ENCODE results near the gene DNMT3L.
"Not testable (repeated sequence)": the region's sequence is repeated elsewhere in the genome, so short reads cannot be mapped to it uniquely, and the experiment has no call there.

DNMT3L gene

GRCh38 chr21:44241281-44241680 lies 20.4 kb downstream of the DNMT3L start:
- DNase-seq: not testable (repeated sequence)

- not testable (repeated sequence) for DNase-seq
These were observed 20.9 kb downstream of the DNMT3L start, which contains the start of gene ICOSLG for GRCh38 chr21:44240842-44241241. Gene ICOSLG (minus strand): TSS chr21:44240943. CDS start chr21:44240817, 126 bp downstream.

DNA sequence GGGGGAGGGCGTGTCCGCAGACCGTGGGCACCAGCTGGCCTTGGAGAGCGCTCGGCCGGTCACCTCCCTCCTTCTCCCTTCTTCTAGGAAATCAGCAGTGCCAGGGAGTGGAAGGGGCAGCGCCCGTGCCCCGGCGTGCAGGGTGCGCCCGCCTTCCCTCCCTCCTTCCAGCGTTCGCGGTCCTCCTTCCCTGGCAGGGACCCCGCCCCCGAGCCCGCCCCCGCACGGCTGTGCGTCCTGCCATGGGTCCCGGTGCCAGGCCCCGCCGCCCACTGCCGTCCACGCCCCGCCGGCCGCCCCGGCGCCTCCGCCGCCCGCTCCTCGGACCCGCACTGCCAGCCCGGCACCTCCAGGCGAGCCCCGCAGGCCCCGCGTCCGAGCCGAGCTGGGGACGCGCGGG lies 21.3 kb downstream of the DNMT3L start:
- not testable (repeated sequence) for DNase-seq

DNA sequence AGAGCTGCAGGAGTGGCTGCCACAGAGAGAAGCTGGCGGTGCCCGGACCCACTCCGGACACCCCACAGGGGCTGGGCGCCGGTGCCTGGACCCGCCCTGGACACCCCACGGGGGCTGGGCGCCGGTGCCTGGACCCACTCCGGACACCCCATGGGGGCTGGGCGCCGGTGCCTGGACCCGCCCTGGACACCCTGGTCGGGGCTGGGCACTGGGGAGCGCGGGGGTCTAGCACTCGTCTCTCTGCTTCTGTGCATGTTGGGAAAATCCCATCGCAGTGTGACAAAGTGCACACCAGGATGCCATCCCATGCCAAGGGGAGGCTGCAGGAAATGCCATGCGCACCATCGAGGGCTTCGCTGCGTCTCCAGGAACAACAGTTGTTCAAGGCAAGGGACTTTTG lies 32.1 kb downstream of the DNMT3L start:
- not testable (repeated sequence) for DNase-seq

- DNase-seq: not testable (repeated sequence)
These were observed 33.6 kb downstream of the DNMT3L start for GRCh38 chr21:44228109-44228508.

GRCh38 chr21:44227614-44228013 lies 34.1 kb downstream of the DNMT3L start:
- DNase-seq: not testable (repeated sequence)

DNA sequence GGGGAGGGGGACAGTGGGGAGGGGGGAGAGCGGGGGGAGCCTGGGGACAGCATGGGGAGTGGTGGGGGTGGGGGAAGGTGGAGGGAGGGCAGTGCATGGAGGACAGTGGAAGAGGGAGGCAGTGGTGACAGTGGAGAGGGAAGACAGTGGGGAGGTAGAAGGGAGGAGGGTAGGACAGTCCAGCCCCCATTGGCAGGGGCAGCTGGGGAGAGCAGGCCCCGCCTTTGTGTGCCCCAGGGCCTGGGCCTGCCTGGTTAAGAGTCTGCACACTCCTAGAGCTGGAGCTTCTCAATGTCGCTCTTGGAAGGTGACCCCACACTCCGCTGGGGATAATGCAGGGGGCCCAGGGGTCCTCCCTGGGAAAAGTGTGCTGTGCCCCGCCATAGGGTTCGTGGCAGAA lies 36.1 kb downstream of the DNMT3L start:
- DNase-seq: not testable (repeated sequence)

GRCh38 chr21:44223334-44223733 lies 38.4 kb downstream of the DNMT3L start:
- DNase-seq: not testable (repeated sequence)

DNA sequence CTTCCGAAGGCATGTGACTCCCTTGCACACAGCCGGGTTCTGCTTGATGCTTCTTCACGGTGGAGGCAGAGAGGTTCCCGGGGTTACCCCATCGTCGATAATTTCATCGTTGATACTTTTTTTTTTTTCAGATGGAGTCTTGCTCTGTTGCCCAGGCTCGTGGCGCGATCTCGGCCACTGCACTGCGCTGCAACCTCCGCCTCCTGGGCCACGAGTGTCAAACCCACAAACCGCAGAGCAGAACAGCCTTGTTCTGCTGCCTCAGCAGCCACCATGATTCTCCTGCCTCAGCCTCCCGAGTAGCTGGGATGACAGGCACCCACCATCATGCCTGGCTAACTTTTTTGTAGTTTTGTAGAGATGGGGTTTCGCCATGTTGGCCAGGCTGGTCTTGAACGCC lies 41.0 kb downstream of the DNMT3L start:
- DNase-seq: not testable (repeated sequence)

DNA sequence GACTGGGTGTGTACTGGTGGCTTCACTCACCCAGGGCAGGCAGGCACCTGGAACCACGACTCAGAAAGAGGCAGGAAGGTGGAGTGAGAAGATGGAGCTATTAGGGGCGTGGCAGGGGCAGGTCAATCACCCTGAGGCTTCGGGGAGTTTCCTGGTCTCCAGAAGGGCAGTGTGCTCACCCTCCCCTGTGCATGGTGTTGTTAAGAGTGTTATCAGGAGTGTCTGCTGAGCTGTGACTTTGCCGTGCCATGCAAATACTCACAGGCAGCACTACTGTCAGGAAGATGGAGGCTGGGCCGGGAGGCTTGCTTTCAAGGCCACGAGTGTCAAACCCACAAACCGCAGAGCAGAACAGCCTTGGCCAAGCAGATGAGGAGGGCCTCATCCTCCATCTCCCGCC lies 43.2 kb downstream of the DNMT3L start:
- not testable (repeated sequence) for DNase-seq

- DNase-seq: not testable (repeated sequence)
These were observed 49.7 kb downstream of the DNMT3L start for GRCh38 chr21:44211978-44212377.

- DNase-seq: not testable (repeated sequence)
These were observed 50.1 kb downstream of the DNMT3L start for GRCh38 chr21:44211574-44211973.

DNA sequence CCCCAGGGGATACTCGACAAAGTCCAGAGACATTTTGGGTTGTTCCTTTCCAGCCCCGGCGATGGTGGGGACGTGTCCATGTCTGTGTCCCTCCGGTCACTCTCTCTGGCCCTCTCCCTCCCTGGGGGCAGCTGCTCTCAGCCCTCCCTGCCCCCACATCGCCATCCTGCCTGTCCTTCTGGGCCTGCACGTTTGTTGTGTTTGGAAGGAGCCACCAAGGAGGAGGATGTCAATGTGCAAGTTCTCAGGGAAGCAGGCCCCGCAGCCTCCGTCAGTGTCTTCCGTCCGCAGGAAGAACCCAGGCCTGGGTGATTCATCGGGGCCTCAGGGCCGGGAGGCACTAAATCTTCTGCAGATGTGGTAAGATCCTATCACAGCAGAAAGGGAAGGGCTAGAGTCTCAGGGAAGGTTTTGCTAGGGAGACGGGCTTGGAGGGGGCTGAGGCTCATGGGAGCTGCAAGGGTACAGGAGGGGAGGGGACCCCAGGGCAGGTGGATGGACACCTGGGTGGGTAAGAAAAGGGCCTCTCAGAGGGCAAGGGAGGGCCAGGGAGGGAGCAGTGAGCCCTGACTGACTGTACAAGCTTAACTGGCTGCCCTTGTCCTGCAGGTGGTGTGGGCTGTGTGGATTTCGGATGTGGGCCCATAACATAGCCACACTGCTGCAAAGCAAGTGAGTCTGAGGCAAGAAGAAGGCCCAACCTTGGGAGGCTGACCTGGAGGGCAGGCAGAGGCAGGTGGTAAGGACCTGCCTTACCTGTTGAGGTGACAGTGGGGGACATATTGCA lies 53.6 kb downstream of the DNMT3L start:
- DNase-seq: not testable (repeated sequence)

DNA sequence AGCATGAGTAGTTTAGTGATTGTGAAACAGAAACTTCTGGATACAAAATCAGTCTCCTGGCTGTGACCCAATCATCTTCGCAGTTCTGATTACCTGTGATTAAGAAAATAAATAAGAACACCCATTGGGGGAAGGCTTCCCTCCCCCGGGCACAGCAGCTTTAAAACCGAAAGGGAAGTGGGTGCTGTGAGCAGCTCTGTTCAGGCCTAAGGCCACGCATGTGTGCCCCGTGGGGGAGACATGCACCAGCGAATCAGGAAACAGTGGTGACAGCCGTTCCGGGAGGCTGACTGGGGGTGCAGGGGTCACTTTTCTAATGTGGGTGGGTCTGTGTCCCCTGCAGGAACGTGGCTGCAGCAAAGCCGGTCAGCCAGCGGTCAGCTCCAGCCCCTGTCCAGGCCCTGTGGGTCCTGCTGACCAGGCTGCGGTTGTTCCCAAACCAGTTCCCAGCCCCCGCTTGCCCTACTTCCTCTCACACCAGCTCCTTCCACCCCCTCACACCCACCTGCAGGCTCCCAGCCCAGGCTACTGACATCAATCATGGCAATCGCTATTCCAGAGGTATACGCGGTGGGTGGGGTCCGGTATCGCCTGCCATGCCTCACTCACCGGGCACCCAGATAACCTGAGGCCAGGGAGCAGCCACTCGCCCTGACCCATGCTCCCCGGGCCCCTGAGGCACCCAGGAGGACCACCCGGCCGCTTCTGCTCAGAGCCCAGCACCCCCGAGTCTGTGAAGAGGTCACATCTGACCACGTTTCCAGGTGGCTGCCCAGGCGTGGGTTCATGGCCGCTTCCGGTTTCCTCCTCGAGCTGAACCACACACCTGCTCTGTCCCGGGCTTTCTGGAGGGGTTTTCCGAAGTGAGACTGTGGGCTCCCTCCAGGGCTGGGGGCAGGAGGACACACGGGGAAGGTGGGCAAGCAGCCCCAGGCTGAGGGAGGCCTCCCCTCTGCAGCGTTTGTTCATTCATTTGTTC lies 54.7 kb downstream of the DNMT3L start:
- DNase-seq: not testable (repeated sequence)

- DNase-seq: not testable (repeated sequence)
These were observed 55.5 kb downstream of the DNMT3L start for GRCh38 chr21:44206187-44206586.

GRCh38 chr21:44202590-44203299 lies 59.0 kb downstream of the DNMT3L start:
- not testable (repeated sequence) for DNase-seq

DNA sequence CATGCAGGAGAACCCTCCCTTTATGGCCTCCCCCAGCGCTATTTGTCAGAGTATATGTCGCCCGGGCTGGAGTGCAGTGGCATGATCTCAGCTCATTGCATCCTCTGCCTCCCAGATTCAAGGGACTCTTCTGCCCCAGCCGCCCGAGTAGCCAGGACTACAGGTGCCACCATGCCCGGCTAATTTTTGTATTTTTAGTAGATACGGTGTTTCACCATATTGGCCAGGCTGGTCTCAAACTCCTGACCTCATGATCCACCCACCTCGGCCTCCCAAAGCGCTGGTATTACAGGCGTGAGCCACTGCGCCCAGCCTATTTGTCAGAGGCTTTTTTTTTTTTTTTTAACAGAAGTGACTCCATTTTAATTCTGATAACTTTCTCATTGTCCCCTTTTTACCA lies 61.7 kb downstream of the DNMT3L start:
- DNase-seq: not testable (repeated sequence)

- DNase-seq: peak; percentile 2
These were observed 62.2 kb downstream of the DNMT3L start for GRCh38 chr21:44199448-44199847.

DNA sequence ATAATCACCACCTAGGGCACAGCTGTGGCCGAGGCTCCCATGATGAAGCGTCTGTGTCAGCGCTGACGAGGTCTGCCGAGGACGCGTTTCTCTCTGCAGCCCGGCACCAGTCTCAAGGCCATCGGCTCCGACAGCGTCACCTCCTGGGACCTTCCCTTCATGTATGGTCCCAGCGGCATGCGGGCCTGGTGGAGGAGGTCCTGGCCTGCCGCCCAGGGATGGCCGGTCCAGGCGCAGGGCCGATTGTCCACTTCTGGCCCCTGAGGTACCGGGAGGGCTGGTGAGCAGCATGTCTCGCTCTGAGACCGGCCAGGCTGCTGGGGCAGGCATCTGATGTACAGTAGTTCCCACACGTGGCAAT lies 64.6 kb downstream of the DNMT3L start:
- not testable (repeated sequence) for DNase-seq
